GM08714 (cell line): ENCODE data around the gene GALNT16.

Source experiments
- H3K4me3 ChIP-seq: fragments of 200-500 bp; sonication (Bioruptor generic); 2 replicates; pipeline ENCODE4 v1.5.1; 2014; ENCODE audit warnings: mild to moderate bottlenecking, low read length, inconsistent platforms
- ZNF274 ChIP-seq: IDR thresholded peaks from 2 replicates; pipeline ENCODE4 v1.6.1; 2012; ENCODE audit warnings: mild to moderate bottlenecking, low read depth, low read length

GALNT16 gene

GRCh38 chr14:69358966-69359365, 99.0 kb downstream of the GALNT16 start:
- no peak for TF ChIP-seq ZNF274
- H3K4me3 ChIP-seq, result no peak overlapping the region

GRCh38 chr14:69360438-69361108, 100.6 kb downstream of the GALNT16 start:
- H3K4me3 ChIP-seq, result no peak overlapping the region
- no peak for TF ChIP-seq ZNF274

GRCh38 chr14:69363055-69363454, 103.1 kb downstream of the GALNT16 start:
- no peak overlapping the region for H3K4me3 ChIP-seq
- TF ChIP-seq ZNF274, result no peak

GRCh38 chr14:69363964-69364363, 104.0 kb downstream of the GALNT16 start:
- no peak overlapping the region for H3K4me3 ChIP-seq
- no peak for TF ChIP-seq ZNF274

GRCh38 chr14:69364378-69364777, 104.4 kb downstream of the GALNT16 start:
- no peak overlapping the region for H3K4me3 ChIP-seq
- no peak for TF ChIP-seq ZNF274

- TF ChIP-seq ZNF274, result no peak
- no peak overlapping the region for H3K4me3 ChIP-seq
Observed at GRCh38 chr14:69366069-69366468, 106.1 kb downstream of the GALNT16 start.

- no peak for TF ChIP-seq ZNF274
- H3K4me3 ChIP-seq, result no peak overlapping the region
Observed at GRCh38 chr14:69366761-69367160, 106.8 kb downstream of the GALNT16 start.

- H3K4me3 ChIP-seq, result no peak overlapping the region
- TF ChIP-seq ZNF274, result no peak
Observed at GRCh38 chr14:69368381-69368780, 108.4 kb downstream of the GALNT16 start.

- H3K4me3 ChIP-seq, result no peak overlapping the region
- TF ChIP-seq ZNF274, result no peak
Observed at GRCh38 chr14:69370061-69370460, 110.1 kb downstream of the GALNT16 start.

- TF ChIP-seq ZNF274, result no peak
- no peak overlapping the region for H3K4me3 ChIP-seq
Observed at GRCh38 chr14:69372146-69372545, 112.2 kb downstream of the GALNT16 start.

- TF ChIP-seq ZNF274, result no peak
- H3K4me3 ChIP-seq, result no peak overlapping the region
Observed at GRCh38 chr14:69373104-69373503, 113.1 kb downstream of the GALNT16 start.

- TF ChIP-seq ZNF274, result no peak
- H3K4me3 ChIP-seq, result no peak overlapping the region
Observed at GRCh38 chr14:69374235-69374634, 114.3 kb downstream of the GALNT16 start.

GRCh38 chr14:69375182-69375581, 115.2 kb downstream of the GALNT16 start:
- no peak overlapping the region for H3K4me3 ChIP-seq
- TF ChIP-seq ZNF274, result no peak

GRCh38 chr14:69375722-69376121, 115.8 kb downstream of the GALNT16 start:
- no peak overlapping the region for H3K4me3 ChIP-seq
- no peak for TF ChIP-seq ZNF274

GRCh38 chr14:69376439-69376838, 116.5 kb downstream of the GALNT16 start:
- no peak overlapping the region for H3K4me3 ChIP-seq
- no peak for TF ChIP-seq ZNF274

- TF ChIP-seq ZNF274, result no peak
- H3K4me3 ChIP-seq, result no peak overlapping the region
Observed at GRCh38 chr14:69378274-69378673, 118.3 kb downstream of the GALNT16 start.
